Ovary (tissue), 9 donors: Measurements from ENCODE around the gene PYGB. TPM values are rescaled to one million over a fixed set of nuclear protein-coding genes. Genes with fewer than 3 reads are reported as not detected.

Experiments
- DNase-seq, 5 donors: peaks; one replicate each; pipeline ENCODE4 v3.0.0-alpha.2; 2019 to 2020
- H3K27ac ChIP-seq, 2 donors: fragments of 200-600 bp; one replicate each; pipeline versions ENCODE4 v1.5.1 to v1.8.0; 2019 to 2022
- H3K27me3 ChIP-seq: fragments of 200-600 bp; one replicate; pipeline ENCODE4 v1.8.0; 2022
- H3K36me3 ChIP-seq: fragments of 200-600 bp; sonication (generic); one replicate; pipeline ENCODE4 v1.5.1; 2019
- H3K4me1 ChIP-seq: one replicate; pipeline ENCODE4 v1.8.1; 2013; ENCODE audit warnings: mild to moderate bottlenecking, moderate library complexity; ENCODE audit not compliant: insufficient read depth
- H3K4me3 ChIP-seq: fragments of 200-600 bp; sonication (generic); one replicate; pipeline ENCODE4 v1.5.1; 2017
- H3K9me3 ChIP-seq, 2 donors: fragments of 200-600 bp in 1 of 2; sonication (generic) in 1 of 2; one replicate each; pipeline versions ENCODE4 v1.5.1 to v1.8.1; 2013 to 2019; ENCODE audit warnings: mild to moderate bottlenecking in 1 of 2, moderate library complexity in 1 of 2
- CTCF ChIP-seq, 3 donors: fragments of 450-650 bp in 2 of 3; fragments of 200-600 bp in 1 of 3; IDR thresholded peaks; one replicate each; pipeline versions ENCODE4 v1.5.1 to v1.8.0; 2016 to 2022; ENCODE audit warnings: antibody characterized with exemption in 3 of 3, mild to moderate bottlenecking in 1 of 3
- EP300 ChIP-seq: sonication (generic); formaldehyde crosslinking; IDR thresholded peaks from one replicate; pipeline ENCODE4 v1.6.1; 2017; ENCODE audit warnings: antibody characterized with exemption
- POLR2A ChIP-seq: fragments of 450-650 bp; IDR thresholded peaks from one replicate; pipeline ENCODE4 v1.6.1; 2017; ENCODE audit warnings: antibody characterized with exemption, mild to moderate bottlenecking, moderate library complexity
- WGBS, 3 donors: extraction: QIAGEN DNeasy Blood & Tissue Kit in 1 of 3; methylation state at CpG; one replicate each; pipeline versions ENCODE4 v1.1.5 to v1.1.7; 2013 to 2017; 5-methylcytosine and 5-hydroxymethylcytosine counted together
- intact Hi-C, 4 donors: fragments of 100-400 bp; cut with DNase I; formaldehyde crosslinking; loops; one replicate each; pipeline versions ENCODE4 v1.11.0 to v1.15.1; 2022 to 2023
- polyA plus RNA-seq, 2 donors: library from polyadenylated mRNA; stranded (reverse); fragments of 200-250 nt in 1 of 2; fragments of 350-450 nt in 1 of 2; fragmentation: Illumina TruSeq in 1 of 2; extraction: RNeasy Lipid Tissue Mini Kit (QIAGEN cat#74804) in 1 of 2; gene quantifications; one replicate each; pipeline ENCODE4 v1.2.3, GENCODE V29; 2013 to 2014
- total RNA-seq, 7 donors: library from RNA; depleted of rRNA in 2 of 7; stranded (reverse); fragments of >200 nt in 2 of 7; fragmentation: NEBNext Ultra II Directional in 3 of 7; extraction: Animal tissue kit (Norgen Biotek cat#: 25700) in 3 of 7; gene quantifications; one replicate each; pipeline versions ENCODE4 v1.1.0 to v1.2.4, GENCODE V29; 2016 to 2023
- donor health status: DM: no; HTN: no; CAD: no; lungs with moderate emphysema.
- donor health status: DM: no; HTN: no; CAD: no.
- donor health status: Bipolar disorder and iron deficiency.
- donor health status: DM: yes; HTN: yes; CAD: no.
- donor health status: DM: no; HTN: no; CAD: no.
- donor health status: DM: yes; HTN: yes; CAD: no.

The PYGB gene
- total and polyA plus RNA-seq, 9 donors, result 23.1 to 54.2 (median 38.3) TPM

DNA sequence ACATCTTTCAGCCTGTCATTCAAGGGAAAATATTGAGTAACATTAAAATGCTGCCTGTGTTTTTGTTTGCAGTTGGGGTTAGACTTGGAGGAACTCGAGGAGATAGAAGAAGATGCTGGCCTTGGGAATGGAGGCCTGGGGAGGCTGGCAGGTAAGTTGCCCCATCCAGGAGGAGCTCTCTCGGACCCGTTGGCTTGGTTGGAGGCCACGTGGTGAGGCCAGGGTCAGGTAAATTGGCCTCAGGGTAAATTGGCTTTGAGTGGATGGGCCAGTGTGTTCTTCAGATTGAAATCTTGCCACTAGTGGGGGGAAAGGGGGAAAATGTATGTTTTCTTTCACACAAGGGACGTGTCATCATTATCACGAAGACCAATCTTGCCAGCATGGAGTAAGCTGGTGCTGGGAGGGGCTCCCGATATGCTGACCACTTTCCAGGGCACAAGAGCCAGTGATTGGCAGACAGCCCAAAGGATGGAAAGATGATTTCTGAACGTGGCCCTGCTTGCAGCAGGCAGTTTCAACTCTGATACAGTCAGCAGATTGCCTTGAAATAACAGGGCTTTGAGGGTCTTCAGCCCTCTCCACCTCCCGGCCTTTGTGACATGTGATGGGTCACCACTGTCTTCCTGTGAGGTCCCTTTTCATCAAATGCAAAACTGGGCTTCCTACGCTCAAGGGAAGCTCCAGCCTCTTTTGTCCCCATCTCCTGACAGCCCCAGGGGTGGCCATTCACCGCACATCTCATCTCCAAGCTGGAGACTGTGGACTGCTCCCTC, 21.4 kb downstream of the PYGB start:
- Histone ChIP-seq H3K4me3 (no peak overlapping the region), H3K27me3 (no peaks in the 10 kb centered on the region), H3K4me1 (no peaks in the 10 kb centered on the region), H3K9me3 (no peaks in the 10 kb centered on the region), H3K27ac (no peak overlapping the region), H3K36me3 (no peaks in the 10 kb centered on the region)
- DNase-seq, result peak in 2 of 5 donors; percentile 7 to 16
- TF ChIP-seq CTCF (IDR thresholded peaks at IDR 0.05) (no peak), EP300 (no peak), POLR2A (no peak)
- 80 to 89% (median 81%) methylated on average over 11 of the region's 11 CpGs for whole genome bisulfite sequencing, 3 donors
- intact Hi-C loops, result no loop called here

DNA sequence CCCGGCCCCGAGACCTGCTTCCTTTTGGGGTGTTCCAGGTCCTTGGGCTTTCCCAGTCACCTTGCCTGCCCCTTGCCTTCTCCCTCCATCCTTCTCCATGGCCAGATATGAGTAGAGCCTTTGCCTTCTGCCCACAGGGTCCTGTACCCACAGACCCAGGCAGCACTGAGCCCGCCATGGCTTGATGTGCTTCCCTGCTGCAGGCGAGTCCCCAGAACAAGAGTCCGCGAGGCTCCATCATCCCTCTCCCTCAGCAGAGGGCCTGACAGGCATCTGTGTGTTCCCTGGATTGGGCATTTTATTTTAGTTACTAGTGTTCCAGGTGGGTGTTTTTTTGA, 21.9 kb downstream of the PYGB start:
- no peak overlapping the region for H3K4me3 ChIP-seq
- H3K9me3 ChIP-seq, result no peaks in the 10 kb centered on the region
- DNase-seq, result peak in 2 of 5 donors; percentile 5 to 23
- H3K36me3 ChIP-seq, result no peaks in the 10 kb centered on the region
- no peaks in the 10 kb centered on the region for H3K27me3 ChIP-seq
- no peak overlapping the region for H3K27ac ChIP-seq
- TF ChIP-seq EP300 (no peak), POLR2A (no peak), CTCF (IDR thresholded peaks at IDR 0.05) (no peak)
- intact Hi-C loops, result no loop called here
- no peaks in the 10 kb centered on the region for H3K4me1 ChIP-seq
- 94 to 98% (median 97%) methylated on average over 6 of the region's 6 CpGs for WGBS, 3 donors

GRCh38 chr20:25270829-25271251, 23.0 kb downstream of the PYGB start:
- no peak for TF ChIP-seq EP300
- no peak for TF ChIP-seq CTCF (IDR thresholded peaks at IDR 0.05)
- TF ChIP-seq POLR2A, result no peak
- Histone ChIP-seq H3K27me3 (no peaks in the 10 kb centered on the region), H3K9me3 (no peaks in the 10 kb centered on the region), H3K36me3 (no peaks in the 10 kb centered on the region), H3K4me3 (no peak overlapping the region), H3K4me1 (no peaks in the 10 kb centered on the region), H3K27ac (no peak overlapping the region)
- intact Hi-C loops, result no loop called here
- WGBS, 3 donors, result 75 to 81% (median 77%) methylated on average over 12 of the region's 12 CpGs
- DNase-seq, result peak in 2 of 5 donors; percentile 13 to 27

DNA sequence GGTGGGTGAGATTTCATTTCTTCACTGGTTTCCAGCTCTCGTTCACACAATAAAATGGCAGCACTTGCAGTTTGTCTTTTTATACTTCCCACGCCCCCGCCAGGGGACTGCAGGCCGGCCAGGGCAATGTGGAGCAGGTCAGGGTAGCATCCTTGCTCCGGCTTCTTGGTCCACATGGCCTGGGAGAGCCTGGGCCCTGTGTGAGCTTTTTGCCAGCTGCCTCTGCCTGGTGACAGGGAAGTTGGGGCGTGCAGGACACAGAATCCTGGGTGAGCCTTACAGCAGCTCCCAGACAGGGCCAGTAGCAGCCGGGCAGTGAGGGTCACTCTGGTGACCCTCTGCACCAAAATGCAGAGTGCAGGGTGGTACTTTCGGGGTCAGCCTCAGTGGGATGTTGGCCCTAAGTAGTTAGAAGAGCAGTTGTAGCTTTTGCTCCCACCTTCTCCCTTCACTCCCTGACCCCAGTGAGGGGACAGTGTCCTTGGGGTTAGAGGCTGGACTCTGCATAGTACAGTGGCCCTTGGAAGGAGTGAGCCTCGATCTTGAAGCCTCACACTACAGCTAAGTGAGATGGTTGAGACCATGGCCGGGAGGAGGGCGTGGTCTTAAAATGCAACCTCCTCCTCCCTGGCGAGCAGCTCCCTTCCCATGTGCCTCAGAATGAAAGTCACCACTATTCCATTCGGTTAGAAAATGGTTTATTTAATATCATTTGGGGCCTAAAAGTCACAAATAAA, 23.8 kb downstream of the PYGB start:
- no peak for TF ChIP-seq CTCF (IDR thresholded peaks at IDR 0.05)
- no peak for TF ChIP-seq EP300
- TF ChIP-seq POLR2A, result no peak
- no peaks in the 10 kb centered on the region for H3K9me3 ChIP-seq
- DNase-seq, result peak in 3 of 5 donors; percentile 6 to 20 (median 8)
- no peak overlapping the region for H3K4me3 ChIP-seq
- intact Hi-C loops, result no loop called here
- H3K27ac ChIP-seq, result no peak overlapping the region
- no peaks in the 10 kb centered on the region for H3K36me3 ChIP-seq
- 93% methylated on average over 13 of the region's 13 CpGs for WGBS, 3 donors
- no peaks in the 10 kb centered on the region for H3K27me3 ChIP-seq
- no peaks in the 10 kb centered on the region for H3K4me1 ChIP-seq
